Chondrocyte (in vitro differentiated cells): ENCODE results near the gene RHOT1. TPM values are rescaled to one million over a fixed set of nuclear protein-coding genes. Genes with fewer than 3 reads are reported as not detected.

Experiments
- DNase-seq: peaks from one replicate; pipeline ENCODE4 v3.0.0; 2021; ENCODE audit warnings: mixed read lengths, low spot score
- H3K27ac Mint-ChIP-seq: one replicate; pipeline ENCODE4 v1.8.0; 2021; ENCODE audit warnings: mild to moderate bottlenecking, moderate library complexity, mixed read lengths; ENCODE audit not compliant: unreplicated experiment
- H3K27me3 Mint-ChIP-seq: 2 replicates; pipeline ENCODE4 v1.8.0; 2021; ENCODE audit warnings: low read depth, mixed read lengths
- H3K36me3 Mint-ChIP-seq: 2 replicates; pipeline ENCODE4 v1.8.0; 2021; ENCODE audit warnings: low read depth, mixed read lengths
- H3K4me1 Mint-ChIP-seq: 2 replicates; pipeline ENCODE4 v1.8.0; 2021; ENCODE audit warnings: low read depth, mild to moderate bottlenecking, mixed read lengths
- H3K4me3 Mint-ChIP-seq: one replicate; pipeline ENCODE4 v1.8.0; 2021; ENCODE audit warnings: mild to moderate bottlenecking, moderate library complexity, mixed read lengths; ENCODE audit not compliant: unreplicated experiment
- H3K9me3 Mint-ChIP-seq: 2 replicates; pipeline ENCODE4 v1.8.0; 2021; ENCODE audit warnings: low read depth, mixed read lengths
- total RNA-seq: library from RNA; stranded (reverse); gene quantifications from 3 replicates; pipeline ENCODE4 v1.2.1, GENCODE V29; 2021
- TF ChIP-seq, protein P1 (sequence below): fragments of 200-600 bp; sonication (generic); IDR thresholded peaks from 2 replicates; pipeline ENCODE4 v1.5.0; 2021; ENCODE audit warnings: antibody characterized with exemption, mild to moderate bottlenecking, moderate library complexity

RHOT1 gene
- total RNA-seq, 1 donor from 2014 or later = 27.0 TPM

DNA sequence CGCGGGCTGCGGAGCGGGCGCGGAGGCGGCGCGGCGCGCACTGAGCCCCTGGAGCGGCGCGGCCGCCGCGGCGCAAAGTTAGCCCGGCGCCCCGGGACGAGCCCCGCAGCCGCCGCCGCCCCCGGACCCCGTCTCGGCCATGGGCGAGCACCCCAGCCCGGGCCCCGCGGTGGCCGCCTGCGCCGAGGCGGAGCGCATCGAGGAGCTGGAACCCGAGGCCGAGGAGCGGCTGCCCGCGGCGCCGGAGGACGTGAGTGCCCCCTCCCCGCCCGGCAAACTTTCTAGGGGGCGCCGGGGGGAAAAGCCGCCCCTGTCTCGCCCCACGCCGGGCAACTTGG, 123.7 kb downstream of the RHOT1 start:
- H3K4me3 Mint-ChIP-seq = no peak overlapping the region

DNA sequence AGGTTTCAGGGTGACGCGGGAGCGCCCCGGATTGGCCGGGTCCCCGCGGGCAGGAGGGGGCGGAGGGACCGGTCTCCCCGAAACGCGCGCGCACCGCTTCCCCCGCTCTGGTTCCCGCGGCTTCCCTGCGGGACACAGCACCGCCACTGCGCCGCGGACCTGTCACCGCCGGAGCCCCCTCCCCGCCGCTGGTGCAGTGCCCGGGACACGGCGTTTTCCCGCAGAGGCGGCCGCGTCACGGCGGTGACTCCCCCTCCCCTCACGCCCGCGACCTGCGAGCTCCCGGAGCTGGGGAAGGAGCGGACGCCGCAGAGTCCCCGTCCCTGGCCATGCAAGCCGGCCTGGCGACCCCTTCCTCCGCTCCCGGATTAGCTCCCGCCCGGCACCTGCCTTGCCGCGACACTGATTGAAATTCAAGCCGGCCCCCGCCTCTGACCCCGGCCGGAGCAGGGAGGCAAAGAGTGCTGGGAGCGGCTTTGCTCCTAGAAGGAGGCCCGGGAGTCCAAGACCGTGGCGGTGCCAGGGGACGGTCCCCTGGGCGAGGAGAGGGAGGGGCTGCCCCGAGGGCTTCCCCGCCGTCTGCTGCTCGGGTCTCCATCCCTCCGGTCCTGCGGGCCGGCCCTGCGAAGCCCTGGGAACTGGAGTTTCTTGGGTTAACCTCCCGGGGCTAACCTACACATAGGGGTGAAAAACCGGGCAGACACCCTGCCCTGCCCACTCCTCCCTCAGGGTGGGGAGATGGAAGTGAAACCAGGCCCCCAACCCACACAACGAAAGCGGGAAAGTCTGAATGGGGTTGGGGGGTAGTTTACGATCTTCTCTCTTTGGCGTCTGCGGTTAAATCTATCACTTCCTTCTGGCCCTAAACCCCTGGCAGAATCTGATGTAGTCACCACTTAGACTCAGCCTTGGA, 124.3 kb downstream of the RHOT1 start:
- TF ChIP-seq, protein P1, sequence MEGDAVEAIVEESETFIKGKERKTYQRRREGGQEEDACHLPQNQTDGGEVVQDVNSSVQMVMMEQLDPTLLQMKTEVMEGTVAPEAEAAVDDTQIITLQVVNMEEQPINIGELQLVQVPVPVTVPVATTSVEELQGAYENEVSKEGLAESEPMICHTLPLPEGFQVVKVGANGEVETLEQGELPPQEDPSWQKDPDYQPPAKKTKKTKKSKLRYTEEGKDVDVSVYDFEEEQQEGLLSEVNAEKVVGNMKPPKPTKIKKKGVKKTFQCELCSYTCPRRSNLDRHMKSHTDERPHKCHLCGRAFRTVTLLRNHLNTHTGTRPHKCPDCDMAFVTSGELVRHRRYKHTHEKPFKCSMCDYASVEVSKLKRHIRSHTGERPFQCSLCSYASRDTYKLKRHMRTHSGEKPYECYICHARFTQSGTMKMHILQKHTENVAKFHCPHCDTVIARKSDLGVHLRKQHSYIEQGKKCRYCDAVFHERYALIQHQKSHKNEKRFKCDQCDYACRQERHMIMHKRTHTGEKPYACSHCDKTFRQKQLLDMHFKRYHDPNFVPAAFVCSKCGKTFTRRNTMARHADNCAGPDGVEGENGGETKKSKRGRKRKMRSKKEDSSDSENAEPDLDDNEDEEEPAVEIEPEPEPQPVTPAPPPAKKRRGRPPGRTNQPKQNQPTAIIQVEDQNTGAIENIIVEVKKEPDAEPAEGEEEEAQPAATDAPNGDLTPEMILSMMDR = no peak
- H3K27me3 Mint-ChIP-seq = peaks cover 62% of the 10 kb centered on the region
- DNase-seq = no peak
- peak overlapping the region; percentile 61 for H3K4me3 Mint-ChIP-seq
- no peak overlapping the region for H3K27ac Mint-ChIP-seq
- H3K9me3 Mint-ChIP-seq = no peaks in the 10 kb centered on the region
- H3K4me1 Mint-ChIP-seq = peaks cover 17% of the 10 kb centered on the region
- no peaks in the 10 kb centered on the region for H3K36me3 Mint-ChIP-seq

More for the DNA sequence above, 123.7 kb downstream of the RHOT1 start:
- TF ChIP-seq, protein P1 = no peak
- H3K36me3 Mint-ChIP-seq = no peaks in the 10 kb centered on the region
- no peaks in the 10 kb centered on the region for H3K9me3 Mint-ChIP-seq
- no peak overlapping the region for H3K27ac Mint-ChIP-seq
- no peak for DNase-seq
- peaks cover 63% of the 10 kb centered on the region for H3K27me3 Mint-ChIP-seq
- H3K4me1 Mint-ChIP-seq = peaks cover 22% of the 10 kb centered on the region

DNA sequence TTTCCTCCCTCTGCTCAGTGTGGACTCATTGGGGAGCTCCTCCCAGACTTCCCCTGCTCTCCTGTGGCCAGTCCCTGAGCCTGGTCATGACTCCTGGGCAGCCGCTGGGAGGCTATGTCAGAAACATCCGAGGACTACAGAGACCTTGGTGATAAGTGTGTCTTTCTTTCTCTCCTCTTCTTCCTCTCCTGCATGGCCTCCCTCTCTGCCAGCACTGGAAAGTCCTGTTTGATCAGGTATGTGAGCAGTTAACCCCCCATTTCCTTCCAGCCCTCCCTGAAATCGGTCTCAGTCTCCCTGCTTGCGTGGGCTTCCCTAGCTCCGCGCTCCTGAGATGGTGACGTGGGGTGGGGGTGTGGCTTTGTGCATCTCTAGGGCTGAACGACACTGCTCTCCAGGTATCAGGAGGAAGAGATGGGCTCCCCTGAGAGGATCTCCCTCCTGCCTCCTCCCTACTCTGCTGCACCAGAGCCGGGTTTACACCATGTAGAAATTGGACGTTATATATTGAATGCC, 125.4 kb downstream of the RHOT1 start:
- H3K27ac Mint-ChIP-seq = no peak overlapping the region
- peak overlapping the region; percentile 46 for H3K4me3 Mint-ChIP-seq
- H3K36me3 Mint-ChIP-seq = no peaks in the 10 kb centered on the region
- TF ChIP-seq, protein P1 = no peak
- no peaks in the 10 kb centered on the region for H3K9me3 Mint-ChIP-seq
- H3K27me3 Mint-ChIP-seq = peaks cover 65% of the 10 kb centered on the region
- H3K4me1 Mint-ChIP-seq = peaks cover 17% of the 10 kb centered on the region
- no peak for DNase-seq

DNA sequence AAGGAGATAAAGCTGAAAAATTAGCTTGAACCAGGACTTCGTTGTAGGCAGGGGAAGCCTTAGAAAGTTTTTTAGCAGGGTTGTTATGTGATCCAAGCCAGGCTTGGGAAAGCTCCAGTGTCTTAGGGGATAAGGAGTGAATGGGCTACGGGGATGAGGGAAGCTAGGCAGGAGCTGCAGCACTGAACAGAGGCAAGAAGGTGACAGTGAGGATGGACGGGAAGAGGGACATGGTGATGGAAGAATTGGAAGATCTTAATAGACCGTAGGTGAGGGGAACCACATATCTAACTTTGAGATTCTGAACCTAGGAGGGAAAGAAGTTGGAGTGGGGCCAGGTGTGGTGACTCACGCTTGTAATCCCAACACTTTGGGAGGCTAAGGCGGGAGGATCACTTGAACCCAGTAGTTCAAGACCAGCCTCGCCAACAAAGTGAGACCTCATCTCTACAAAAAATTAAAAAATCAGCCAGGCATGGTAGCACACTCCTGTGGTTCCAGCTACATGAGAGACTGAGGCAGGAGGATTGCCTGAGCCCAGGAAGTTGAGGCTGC, 126.5 kb downstream of the RHOT1 start:
- H3K9me3 Mint-ChIP-seq = no peaks in the 10 kb centered on the region
- TF ChIP-seq, protein P1 = no peak
- H3K36me3 Mint-ChIP-seq = no peaks in the 10 kb centered on the region
- H3K4me3 Mint-ChIP-seq = no peak overlapping the region
- DNase-seq = no peak
- H3K27ac Mint-ChIP-seq = no peak overlapping the region
- H3K4me1 Mint-ChIP-seq = peaks cover 17% of the 10 kb centered on the region
- H3K27me3 Mint-ChIP-seq = peaks cover 55% of the 10 kb centered on the region

DNA sequence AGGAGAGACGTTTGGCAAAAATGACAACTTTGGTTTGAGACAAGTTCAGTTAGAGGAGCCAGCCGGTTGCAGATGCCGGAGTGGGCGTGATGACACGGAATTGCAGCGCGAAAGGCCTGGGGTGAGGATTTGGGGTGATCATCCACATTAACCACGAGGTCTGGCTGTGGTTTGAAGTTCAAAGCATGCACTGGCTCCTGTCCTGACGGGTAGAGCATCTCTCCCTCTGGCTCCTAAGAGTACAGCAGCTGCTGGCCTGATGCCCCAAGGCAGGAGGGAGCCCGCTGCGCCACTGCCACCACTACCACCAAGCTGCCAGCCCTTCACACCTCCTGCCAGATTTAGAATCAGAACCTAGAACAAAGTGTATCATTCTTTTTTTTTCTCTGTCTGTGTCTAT, 127.1 kb downstream of the RHOT1 start:
- H3K9me3 Mint-ChIP-seq = no peaks in the 10 kb centered on the region
- peaks cover 17% of the 10 kb centered on the region for H3K4me1 Mint-ChIP-seq
- H3K36me3 Mint-ChIP-seq = no peaks in the 10 kb centered on the region
- H3K27ac Mint-ChIP-seq = no peak overlapping the region
- no peak overlapping the region for H3K4me3 Mint-ChIP-seq
- TF ChIP-seq, protein P1 = no peak
- peaks cover 51% of the 10 kb centered on the region for H3K27me3 Mint-ChIP-seq
- no peak for DNase-seq
